GM18868 (cell line): ENCODE measurements around the gene RIOK3.
"Not testable (repeated sequence)": the region's sequence is repeated elsewhere in the genome, so short reads cannot be mapped to it uniquely, and the experiment has no call there.

Experiments used
- ATAC-seq: cut with Tn5 transposase; IDR thresholded peaks from one replicate; pipeline ENCODE4 v1.9.1; 2021; ENCODE audit warnings: mild to moderate bottlenecking, moderate library complexity; ENCODE audit not compliant: unreplicated experiment

Gene RIOK3, protein sequence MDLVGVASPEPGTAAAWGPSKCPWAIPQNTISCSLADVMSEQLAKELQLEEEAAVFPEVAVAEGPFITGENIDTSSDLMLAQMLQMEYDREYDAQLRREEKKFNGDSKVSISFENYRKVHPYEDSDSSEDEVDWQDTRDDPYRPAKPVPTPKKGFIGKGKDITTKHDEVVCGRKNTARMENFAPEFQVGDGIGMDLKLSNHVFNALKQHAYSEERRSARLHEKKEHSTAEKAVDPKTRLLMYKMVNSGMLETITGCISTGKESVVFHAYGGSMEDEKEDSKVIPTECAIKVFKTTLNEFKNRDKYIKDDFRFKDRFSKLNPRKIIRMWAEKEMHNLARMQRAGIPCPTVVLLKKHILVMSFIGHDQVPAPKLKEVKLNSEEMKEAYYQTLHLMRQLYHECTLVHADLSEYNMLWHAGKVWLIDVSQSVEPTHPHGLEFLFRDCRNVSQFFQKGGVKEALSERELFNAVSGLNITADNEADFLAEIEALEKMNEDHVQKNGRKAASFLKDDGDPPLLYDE

DNA sequence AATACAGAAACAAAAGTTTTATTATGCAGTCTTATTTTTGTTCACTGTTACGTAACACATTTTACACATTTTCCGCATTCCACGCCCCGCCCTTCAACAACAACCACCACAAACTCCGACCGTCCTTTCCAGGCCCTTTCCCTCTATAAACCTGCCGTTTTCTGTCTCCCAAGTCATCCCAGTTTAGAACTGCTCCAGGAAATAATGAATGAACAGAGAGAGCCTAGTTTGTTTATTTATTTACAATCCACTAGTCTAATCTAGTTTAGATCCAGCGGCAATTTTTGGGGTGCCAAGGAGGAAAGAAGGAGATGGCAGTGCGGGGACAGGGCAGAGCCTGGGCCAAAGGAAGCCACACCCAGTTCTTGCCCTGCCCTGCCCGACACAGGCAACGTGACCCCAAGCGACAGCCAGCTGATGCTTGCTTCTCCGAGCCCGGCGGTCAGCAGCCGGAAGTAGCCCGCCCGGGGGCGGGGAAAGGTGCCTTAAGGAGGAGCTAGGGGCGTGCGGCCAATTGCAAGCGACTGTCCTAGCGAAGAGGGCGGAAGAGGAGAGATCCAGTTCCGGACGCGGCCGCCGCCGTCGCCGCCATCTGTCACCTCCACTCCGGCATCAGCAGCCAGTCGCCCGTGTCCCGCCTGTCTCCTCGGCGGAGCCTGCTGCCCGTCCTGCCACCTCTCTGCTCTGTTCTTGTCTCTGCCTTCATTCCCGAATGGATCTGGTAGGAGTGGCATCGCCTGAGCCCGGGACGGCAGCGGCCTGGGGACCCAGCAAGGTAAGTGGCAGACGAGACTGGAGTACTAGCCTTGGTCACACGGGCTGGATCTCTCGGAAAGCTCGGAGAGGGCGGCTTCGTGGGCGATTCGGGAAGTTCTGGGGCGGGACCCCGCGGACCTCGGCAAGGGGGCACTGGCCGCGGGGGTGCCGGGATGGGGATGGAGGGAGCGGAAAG lies at the start of gene RIOK3:
RIOK3 (plus strand) TSS at position 560 of the 952 bp plus-strand sequence; CDS start at position 713, 153 bp downstream.
- peak; percentile 97 for ATAC-seq

DNA sequence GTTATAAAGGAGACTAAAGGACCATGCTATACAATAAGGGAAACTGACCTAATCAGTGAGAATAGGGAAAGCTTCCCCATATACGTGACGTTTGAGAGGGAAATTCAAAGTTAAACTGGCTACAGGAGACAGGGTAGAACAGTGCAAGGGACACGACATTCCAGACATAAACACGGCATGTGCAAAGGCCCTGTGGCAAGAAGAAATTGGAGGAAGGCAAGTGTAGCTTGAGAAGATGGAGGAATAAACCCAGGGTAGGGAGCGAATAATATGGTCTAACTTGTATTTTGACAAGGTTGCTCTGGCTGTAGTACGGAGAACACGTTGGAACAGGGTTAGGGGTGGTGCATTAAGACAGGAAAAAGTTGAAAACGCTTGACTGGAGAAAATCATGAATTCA lies 49.8 kb upstream of the RIOK3 start:
- no peak for ATAC-seq

DNA sequence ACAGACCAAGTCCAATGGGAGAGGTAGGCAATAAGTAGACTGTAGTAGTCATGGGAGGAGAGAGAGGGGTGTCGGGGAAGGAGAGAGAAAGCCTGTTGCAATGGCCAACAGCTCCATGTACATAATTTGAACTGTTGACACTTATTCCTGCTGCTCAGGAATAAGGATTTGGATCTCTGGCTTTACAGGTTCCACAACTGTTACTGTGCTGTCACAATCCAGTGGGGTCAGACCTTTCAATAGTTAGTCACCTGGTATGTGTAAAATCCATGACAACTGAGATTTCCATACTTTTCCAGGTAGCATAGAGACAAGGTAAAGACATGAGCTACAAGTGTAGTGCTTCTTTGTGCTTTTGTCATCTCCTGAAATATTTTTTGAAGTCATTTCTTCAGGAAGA lies 47.5 kb upstream of the RIOK3 start:
- no peak for ATAC-seq

DNA sequence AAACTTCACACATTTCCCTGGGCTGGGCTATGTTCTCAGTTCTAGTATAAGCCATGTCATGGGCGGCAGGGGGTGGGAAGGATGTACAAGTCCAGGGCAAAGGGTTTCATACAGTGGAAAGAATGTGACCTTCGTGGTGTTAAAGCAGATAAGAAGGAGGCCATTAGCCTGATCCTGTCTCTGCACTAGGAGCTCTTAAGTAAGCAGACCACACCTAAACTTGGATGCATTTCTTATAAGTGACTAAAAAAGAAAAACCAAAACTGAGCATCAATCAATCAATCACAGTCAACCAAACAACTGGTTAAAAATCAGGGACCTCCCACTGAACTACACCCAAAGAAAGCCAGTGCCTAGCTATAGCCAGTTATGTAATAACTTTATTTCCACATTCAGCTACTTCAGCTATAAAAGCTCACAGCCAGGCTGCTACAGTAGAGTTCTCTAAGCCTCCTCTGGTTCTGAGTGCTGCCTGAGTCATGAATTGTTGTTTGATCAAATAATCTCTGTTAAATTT lies 46.8 kb upstream of the RIOK3 start:
- no peak for ATAC-seq

DNA sequence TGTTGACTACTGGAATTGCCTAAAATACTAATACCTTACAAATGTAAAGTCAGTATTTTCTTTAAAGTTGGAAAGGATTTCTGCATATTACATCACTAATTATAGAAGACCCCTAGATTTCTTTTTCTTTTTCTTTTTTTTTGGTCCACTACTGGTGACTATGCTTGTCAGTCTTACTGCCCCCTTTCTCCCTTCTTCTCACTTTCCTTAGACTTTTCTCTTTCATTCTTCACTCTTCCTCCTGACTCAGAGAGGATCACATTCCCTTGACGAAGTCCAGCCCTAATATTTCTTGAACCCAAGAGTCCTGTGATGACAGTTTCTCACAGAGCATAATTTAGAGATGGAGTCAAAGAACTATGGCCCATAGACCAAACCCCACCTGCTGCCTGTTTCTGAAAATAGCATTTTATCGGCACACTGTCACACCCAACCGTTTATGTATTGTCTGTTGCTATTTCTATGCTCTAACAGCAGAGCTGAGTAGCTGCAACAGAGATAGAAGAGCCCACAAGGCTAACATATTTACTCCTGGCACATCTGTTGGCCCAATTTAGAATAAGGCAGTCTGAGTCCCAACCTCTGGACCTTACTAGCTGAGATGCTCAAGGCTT lies 40.6 kb upstream of the RIOK3 start:
- no peak for ATAC-seq

DNA sequence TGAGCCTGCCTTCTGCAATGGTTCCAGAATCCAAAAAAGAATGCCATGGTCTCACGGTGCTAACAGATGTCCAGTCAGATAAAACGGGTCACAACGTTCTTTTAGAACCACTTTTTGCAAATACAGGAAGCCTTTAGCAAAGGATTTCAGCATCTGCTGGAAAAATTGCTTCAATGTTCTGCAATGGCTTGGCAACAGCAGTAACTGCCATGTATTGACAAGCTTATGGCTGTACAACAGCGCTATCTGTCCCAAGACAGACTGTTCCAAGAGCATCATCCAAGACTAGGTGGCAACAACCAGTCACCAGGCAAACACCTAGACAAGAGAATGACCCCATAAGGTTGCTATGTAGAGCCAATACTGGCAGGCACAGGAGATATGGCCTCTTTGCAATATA lies 37.6 kb upstream of the RIOK3 start:
- ATAC-seq, result no peak

DNA sequence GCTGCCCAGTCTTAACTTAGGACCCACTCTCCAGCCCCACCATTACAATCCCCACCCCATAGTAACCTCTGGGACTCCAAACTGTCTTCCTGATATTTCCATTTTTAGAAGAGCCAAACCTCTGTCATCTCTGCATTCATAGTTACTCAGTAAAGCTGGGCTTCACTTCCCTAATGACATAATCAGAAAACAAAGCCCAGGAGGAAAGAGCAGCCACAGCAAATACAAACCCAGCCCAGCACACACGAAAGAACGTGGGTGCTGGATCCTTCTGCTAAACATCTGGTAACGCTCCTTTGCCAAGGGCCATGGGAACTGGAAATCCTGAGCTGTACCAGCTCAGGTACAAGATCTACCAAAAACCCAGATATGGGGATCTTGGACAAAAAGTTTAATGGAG lies 36.8 kb upstream of the RIOK3 start:
- ATAC-seq, result no peak

DNA sequence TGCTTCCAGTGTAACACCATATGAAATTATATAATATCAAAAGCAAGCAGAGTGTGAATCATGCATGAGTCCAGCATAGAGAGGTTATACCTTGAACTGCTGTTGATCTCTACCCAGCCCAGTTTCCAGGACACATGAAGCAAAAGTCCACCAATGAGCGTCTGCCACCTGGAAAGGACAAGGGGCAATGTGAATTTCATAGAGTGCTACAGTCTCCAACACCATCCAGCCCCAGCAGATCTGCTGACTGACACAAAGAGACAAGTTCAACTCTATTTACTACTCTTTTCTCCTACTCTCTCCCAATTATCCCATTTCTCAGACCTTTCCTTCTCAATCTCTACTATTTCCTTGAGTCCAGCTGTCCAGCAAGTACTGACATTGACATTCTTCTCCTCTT lies 31.8 kb upstream of the RIOK3 start:
- ATAC-seq, result no peak

DNA sequence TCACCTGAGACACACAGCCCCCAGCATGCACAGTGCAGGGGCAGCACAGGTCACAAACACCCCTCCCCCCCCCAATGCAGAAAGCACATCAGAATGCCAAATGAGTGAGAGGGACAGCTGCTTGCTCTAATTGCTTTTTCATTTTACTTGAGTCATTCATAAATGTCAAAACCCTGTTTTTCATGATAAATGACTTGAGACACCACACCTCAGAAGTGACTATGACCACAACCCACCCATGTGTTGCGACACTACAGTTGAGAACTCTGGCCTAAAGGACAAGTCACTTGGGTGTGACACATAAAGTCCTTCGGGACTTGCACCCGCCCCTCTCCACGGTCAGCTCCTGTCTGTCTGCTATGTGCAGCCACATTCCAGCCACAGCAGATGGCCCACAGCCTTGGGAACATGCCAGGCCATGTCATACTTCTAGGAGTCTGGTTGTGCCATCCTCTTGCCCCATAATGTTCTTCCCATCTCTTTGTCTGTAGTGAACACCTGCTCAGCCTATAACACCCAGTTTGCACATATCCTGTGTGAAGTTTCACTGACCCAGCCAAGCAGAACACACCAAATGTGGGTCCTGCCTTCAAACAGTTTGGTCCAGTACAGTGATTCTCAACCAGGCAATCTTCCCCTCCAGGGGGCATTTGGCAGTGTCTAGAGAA lies 30.2 kb upstream of the RIOK3 start:
- peak; percentile 86 for ATAC-seq

DNA sequence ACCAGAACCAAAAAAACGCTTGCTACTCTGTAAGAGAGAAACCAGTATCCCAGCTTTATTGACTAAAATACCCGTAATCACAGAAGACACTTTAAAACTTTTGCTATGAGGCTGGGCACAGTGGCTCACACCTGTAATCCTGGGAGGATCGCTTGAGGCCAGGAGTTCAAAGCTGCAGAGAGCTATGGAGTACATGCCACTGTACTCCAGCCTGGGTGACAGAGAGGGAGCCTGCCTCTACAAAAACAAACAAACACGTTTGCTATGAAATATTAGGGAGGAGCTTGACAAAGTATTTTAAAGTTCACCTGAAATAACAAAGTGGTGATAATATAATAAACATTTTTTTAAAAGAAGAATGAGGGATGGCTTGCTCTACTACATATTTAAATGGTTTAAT lies 28.5 kb upstream of the RIOK3 start:
- no peak for ATAC-seq

DNA sequence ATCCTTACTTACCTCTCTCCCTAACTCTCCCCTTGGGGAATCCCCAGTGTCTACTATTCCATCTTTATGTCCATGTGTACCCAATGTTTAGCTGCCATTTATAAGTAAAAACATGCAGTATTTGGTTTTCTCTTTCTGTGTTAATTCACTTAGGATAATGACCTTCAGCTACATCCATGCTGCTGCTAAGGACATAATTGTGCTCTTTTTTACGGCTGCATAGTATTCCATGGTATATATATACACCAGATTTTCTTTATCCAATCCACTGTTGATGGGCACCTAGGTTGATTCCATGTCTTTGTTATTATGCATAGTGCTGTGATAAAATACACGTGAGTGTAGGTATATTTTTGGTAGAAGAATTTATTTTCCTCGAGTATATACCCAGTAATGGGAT lies 24.3 kb upstream of the RIOK3 start:
- no peak for ATAC-seq

DNA sequence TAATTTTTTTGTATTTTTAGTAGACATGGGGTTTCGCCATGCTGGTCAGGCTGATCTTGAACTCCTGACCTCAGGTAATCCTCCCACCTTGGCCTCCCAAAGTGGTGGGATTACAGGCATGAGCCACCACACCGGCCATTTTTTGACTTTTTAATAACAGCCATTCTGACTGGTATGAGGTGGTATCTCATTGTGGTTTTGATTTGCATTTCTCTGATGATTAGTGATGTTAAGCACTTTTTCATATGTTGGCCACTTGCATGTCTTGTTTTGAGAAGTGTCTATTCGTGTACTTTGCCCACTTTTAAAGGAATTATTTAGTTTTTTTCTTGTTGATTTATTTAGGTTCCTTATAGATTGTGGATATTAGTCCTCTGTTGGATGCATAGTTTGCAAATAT lies 23.5 kb upstream of the RIOK3 start:
- not testable (repeated sequence) for ATAC-seq

DNA sequence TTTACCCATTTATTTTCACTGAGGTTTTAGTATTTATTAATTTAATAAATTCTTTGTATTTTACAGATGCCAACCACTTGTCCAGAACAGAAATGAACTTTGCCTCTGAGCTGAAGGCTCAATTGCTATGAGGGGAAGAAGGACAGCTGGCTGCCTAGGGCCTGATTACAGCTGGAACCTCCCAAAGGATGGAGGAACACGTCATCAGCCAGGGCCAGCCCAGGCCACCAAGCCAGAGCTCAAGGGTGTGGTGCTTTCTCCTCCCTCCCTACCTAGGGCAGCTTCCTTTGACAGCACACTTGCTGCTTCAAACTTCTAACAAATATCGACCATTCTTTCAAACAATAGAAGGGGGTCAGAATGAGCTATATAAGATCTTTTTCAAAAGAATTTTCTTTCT lies 19.7 kb upstream of the RIOK3 start:
- ATAC-seq, result no peak

DNA sequence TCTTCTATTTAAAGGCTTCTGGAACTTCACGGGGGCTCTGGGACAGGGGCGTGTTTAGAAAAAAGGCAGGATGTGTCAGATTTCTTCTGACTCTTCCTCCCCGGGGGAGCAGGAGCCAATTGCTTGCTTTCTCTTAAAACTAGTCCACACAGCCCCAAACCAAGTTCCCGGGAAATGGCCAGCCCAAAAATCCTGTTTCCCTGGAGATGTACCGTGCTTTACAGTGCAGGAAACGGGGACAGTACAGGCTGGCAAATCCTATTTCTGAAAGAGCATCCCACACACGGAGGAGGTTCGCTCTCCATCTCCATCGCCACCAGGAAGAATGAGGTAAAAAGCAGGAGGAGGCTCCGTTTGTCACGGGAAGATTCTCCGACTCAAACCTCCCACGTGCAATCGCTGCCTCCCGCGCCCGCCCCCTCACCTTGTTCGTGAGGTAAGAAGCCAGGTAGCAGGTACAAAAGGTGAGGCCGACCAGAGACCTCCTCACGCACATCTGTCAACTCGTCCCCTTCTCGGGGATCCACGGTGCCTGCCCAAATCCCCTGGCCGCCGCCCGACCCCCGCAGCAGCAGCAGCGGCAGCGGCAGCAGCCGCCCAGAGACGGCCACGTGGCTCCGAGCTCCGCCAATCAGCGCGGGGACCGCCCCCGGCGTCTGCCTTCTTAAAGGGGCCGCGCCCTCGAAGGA lies 15.6 kb upstream of the RIOK3 start:
- peak; percentile 99 for ATAC-seq

DNA sequence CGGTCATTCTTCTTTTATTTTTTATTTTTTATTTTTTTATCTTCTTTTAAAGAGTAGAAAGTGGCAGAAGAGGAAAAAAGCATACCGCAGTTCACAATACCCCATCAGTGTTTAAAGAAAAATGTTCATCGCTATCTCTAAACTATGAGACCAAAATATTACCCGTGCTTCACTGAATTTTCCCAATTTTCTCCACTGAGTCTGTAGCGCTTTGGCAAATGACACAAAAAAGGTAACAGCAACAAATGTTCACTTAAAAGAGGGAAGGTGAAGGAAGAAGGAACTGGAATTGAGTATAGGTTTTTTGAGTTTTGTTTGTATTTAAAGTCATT lies 15.1 kb upstream of the RIOK3 start:
- ATAC-seq, result no peak

DNA sequence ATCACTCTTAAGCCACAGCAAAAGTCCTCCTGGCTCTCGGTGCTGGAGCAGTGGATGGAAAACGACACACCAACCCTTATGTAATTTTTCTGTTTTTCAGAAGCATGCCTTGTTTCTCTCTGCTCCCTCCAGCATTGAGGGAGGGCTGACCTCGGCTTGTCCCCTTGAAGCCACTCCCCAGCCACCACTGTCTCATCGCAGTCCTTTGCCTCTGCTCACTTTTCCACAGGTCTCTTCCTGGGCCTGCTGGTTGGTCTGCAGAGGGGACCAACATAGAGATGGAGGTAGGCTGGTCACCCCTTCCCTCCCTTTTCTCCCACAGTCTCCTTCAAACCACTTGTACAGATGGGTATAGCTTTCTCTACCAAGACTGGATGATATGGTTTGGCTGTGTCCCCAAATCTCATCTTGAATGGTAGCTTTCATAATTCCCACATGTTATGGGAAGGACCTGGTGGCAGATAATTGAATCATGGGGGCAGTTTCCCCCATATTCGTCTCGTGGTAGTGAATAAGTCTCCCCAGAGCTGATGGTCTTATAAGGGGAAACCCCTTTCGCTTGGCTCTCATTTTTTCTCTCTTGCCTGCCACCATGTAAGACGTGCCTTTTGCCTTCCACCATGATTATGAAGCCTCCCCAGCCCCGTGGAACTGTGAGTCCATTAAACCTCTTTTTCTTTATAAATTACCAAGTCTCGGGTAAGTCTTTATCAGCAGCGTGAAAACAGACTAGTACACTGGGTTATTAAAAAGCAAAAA lies 14.3 kb upstream of the RIOK3 start:
- ATAC-seq, result no peak

DNA sequence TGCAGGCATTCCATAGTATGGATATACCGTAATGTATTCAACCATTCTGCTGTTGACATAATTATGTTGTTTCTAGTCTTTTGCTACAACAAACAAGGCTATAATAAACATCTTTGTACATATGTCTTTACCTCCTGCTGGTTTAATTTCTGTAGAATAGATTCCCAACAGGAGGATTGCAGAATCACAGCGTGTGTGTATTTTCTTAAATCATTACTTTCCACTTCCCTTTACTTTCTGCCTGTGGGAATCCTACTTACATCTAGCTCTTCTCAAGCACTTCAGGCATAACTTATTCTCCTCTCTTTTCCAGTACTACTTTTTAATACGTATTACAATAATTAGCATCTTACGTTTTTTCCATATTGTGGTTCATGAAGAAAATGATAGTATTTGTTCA lies 13.0 kb upstream of the RIOK3 start:
- no peak for ATAC-seq

DNA sequence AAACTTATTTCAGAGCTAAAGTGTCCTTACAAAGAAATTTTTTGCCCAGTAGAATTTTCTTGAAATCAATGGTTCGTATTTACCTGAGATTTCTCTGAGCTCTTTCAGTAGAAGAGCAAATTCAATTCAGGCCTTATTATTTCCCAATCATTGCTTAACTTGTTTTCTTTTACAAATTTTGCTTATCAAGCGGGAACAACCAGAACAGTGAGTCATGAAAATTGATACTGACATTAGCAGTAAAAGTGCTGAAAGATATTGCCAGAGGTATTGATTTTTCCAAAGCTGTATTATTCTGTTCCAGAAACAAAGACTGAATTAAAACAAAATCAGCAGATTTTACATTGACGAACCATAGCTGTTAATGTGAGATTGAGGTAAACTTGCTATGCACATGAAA lies 10.1 kb upstream of the RIOK3 start:
- no peak for ATAC-seq

DNA sequence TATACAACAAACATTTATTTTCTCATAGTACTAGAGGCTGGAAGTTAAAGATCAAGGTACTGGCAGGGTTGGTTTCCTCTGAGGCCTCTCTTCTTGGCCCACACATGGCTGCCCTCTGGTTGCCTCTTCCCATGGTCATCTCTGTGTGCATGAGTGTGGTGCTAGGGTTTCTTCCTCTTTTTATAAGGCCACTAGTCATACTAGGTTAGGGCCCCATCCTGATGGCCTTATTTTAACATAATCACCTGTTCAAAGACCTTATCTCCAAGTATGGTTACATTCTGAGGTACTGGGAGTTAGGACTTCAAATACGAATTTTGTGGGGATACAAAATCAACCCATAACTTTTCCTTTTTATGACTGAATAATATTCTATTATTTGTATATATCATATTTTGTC lies 4.8 kb upstream of the RIOK3 start:
- ATAC-seq, result no peak
